ENCODE data around the gene HPCAL4.
A peak's percentile ranks its signal among the peaks of the same experiment; 100 is the strongest.

Gene HPCAL4

DNA sequence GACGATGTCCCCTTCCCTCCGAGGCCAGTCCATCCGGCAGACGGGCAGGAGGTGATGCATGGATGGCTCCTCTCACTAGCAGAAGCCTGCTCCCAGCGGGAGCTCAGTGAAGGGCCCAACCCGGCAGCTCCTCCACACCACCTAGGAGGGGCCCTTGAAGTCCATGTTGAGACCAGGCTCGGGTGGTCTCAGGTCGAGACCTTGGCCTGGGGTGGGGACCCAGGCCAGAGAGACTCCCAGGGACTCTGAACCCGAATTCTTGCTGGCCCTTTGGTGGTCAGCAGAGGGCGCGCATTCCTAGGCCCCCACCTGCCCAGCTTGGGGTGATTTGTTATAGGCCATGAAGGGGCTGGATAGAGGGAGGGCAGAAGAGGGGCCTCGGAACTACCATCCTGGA, 18.7 kb downstream of the HPCAL4 start:
- peak overlapping the region; percentile 58 for H3K4me3 ChIP-seq (ENCODE audit: low read length)
- H3K27me3 ChIP-seq (ENCODE audit: control insufficient read depth, insufficient read depth, low read length), result peaks cover 96% of the 10 kb centered on the region
- no peaks in the 10 kb centered on the region for H3K9me3 ChIP-seq (ENCODE audit: control insufficient read depth, low read depth, low read length)
- no peak overlapping the region for H3K9ac ChIP-seq (ENCODE audit: low read length)
- no peak overlapping the region for H3K27ac ChIP-seq (ENCODE audit: low read length)
- H3K36me3 ChIP-seq (ENCODE audit: control insufficient read depth, low read depth, low read length), result no peaks in the 10 kb centered on the region
- H3K4me1 ChIP-seq (ENCODE audit: control insufficient read depth, low read depth, low read length), result no peaks in the 10 kb centered on the region

DNA sequence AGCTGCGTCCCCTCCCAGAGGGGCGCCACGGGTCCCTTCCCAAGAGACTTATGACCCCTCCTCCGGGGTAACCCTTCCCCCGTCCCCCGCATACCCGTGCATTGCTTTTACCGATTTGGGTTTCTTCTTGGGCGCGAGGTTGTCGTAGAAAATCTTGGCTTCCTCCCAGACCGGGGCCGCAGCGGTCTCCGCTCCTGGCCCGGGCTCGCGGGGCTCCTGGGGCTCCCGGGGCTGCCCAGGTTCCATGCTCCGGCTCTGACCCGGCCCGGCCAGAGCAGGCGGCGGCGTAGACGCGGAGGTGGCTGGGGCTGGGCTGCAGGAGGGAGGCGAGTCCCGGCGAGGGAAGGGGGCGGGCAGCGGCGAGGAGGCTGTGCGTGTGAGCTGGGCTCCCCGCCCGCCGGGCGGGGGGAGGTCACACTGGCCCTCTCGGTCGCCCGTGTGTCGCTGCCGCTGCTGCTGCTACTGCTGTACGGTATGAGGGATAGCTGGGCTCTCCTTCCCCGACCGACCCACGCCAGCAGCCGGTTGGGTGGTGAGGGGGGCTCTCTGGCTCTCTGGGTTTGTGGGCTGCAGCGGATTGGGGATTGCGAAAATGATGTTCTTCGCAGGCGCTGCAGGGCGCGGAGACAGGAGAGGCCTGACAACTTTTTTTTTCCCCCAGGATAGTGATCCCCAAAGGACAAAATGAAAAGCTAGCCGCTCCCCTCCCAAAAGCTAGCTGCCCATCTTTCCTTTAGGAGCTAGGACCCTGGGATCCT, 19.3 kb downstream of the HPCAL4 start, which contains the start of gene NT5C1A:
TSS of gene NT5C1A (minus strand) at position 315 of the 758 bp plus-strand sequence. CDS start at position 246, 69 bp downstream.
- no peak within 1 kb of the TSS for H3K27ac ChIP-seq (ENCODE audit: low read length)
- peak within 1 kb of the TSS; percentile 58 for H3K4me3 ChIP-seq (ENCODE audit: low read length)
- H3K27me3 ChIP-seq (ENCODE audit: control insufficient read depth, insufficient read depth, low read length), result peaks cover 94% of the 10 kb centered on the region

DNA sequence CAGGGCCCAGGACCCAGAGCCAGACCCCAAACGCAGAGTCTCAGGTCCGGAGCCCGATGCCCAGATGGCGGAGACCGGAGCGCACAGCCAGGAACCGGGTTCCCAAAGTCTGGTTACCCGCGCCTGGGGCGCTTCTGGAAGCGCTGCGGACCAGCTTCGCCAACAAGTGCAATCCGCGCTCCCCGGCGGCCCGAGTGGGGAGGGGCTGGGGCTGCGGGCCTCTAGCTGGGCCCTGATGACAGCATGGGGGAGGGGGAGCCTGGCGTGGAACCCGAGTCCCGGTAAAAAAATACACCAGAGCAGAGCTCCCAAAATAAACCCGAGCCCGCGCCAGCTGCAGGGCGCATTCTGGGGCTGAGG, 19.8 kb downstream of the HPCAL4 start:
- H3K4me3 ChIP-seq (ENCODE audit: low read length), result peak overlapping the region; percentile 58
- H3K27me3 ChIP-seq (ENCODE audit: control insufficient read depth, insufficient read depth, low read length), result peaks cover 94% of the 10 kb centered on the region

More for the DNA sequence above, 19.3 kb downstream of the HPCAL4 start, which contains the start of gene NT5C1A:
- H3K9me3 ChIP-seq (ENCODE audit: control insufficient read depth, low read depth, low read length), result no peaks in the 10 kb centered on the region
- H3K36me3 ChIP-seq (ENCODE audit: control insufficient read depth, low read depth, low read length), result no peaks in the 10 kb centered on the region
- no peak within 1 kb of the TSS for H3K9ac ChIP-seq (ENCODE audit: low read length)
- H3K4me1 ChIP-seq (ENCODE audit: control insufficient read depth, low read depth, low read length), result no peaks in the 10 kb centered on the region

DNA sequence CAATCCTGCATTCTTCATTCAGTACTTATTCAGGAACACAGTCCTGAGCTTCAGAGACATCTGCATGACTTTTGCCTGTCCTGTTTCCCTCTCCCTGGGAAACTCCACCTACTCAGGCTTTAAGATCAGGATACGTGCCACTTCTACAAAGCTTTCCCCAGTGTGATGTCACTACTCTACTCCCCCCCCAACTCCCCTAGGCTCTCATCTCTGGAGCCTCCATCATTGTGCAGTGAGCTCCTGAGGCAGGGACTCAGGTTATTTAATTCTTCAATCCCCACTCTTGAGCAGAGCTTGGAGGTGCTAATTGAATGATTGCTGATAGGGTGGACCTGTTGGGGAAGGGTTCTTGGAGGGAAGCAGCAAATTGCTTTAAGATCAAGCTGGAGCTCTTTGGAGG, 20.5 kb downstream of the HPCAL4 start:
- Histone ChIP-seq H3K27me3 (ENCODE audit: control insufficient read depth, insufficient read depth, low read length) (peaks cover 97% of the 10 kb centered on the region), H3K9ac (ENCODE audit: low read length) (no peak overlapping the region), H3K27ac (ENCODE audit: low read length) (no peak overlapping the region), H3K4me1 (ENCODE audit: control insufficient read depth, low read depth, low read length) (no peaks in the 10 kb centered on the region), H3K9me3 (ENCODE audit: control insufficient read depth, low read depth, low read length) (no peaks in the 10 kb centered on the region), H3K4me3 (ENCODE audit: low read length) (no peak overlapping the region), H3K36me3 (ENCODE audit: control insufficient read depth, low read depth, low read length) (no peaks in the 10 kb centered on the region)

More for the DNA sequence above, 19.8 kb downstream of the HPCAL4 start:
- Histone ChIP-seq H3K9me3 (ENCODE audit: control insufficient read depth, low read depth, low read length) (no peaks in the 10 kb centered on the region), H3K27ac (ENCODE audit: low read length) (no peak overlapping the region), H3K9ac (ENCODE audit: low read length) (no peak overlapping the region), H3K36me3 (ENCODE audit: control insufficient read depth, low read depth, low read length) (no peaks in the 10 kb centered on the region), H3K4me1 (ENCODE audit: control insufficient read depth, low read depth, low read length) (no peaks in the 10 kb centered on the region)

DNA sequence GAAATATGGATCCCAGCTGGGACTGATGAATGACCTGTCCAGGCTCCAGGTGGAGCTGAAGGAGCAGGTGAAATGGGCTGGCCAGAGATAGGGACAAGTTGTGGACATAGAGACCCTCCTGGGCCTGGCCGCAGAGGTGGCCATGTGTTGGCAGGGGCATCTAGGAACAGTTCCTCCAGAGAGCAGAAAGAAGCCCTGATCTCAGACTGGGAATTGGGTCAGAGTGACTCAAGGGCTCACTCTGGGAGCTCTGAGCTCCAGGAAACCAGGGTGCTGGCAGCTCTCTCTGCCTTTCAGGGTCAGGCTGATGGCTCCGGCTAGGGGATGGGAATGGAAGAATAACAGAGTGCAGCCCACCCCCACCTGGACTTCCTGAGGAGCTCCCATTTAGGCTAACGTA, 22.3 kb downstream of the HPCAL4 start:
- Histone ChIP-seq H3K36me3 (ENCODE audit: control insufficient read depth, low read depth, low read length) (no peaks in the 10 kb centered on the region), H3K27me3 (ENCODE audit: control insufficient read depth, insufficient read depth, low read length) (peaks cover 87% of the 10 kb centered on the region), H3K4me3 (ENCODE audit: low read length) (no peak overlapping the region), H3K9ac (ENCODE audit: low read length) (no peak overlapping the region), H3K27ac (ENCODE audit: low read length) (no peak overlapping the region), H3K9me3 (ENCODE audit: control insufficient read depth, low read depth, low read length) (no peaks in the 10 kb centered on the region), H3K4me1 (ENCODE audit: control insufficient read depth, low read depth, low read length) (no peaks in the 10 kb centered on the region)

DNA sequence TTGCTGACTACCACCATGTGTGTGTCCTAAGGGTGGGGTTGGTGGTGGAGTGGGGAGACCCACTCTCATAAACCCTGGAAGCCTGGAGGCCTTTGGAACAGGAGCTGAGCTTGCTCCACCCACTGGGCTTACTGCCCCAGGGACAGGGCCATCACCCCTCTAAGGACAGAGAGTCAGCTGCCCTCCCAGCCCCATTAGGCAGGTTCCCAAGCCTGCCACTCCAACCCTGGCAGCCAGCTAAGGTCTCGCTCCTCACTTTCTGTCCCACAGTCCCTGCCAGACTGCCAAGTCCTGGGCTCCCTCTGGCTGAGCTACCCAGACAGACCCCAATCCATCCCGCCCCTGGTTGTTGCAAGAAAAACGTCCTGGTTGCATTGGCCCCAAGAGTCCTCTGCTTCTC, 23.1 kb downstream of the HPCAL4 start:
- no peaks in the 10 kb centered on the region for H3K36me3 ChIP-seq (ENCODE audit: control insufficient read depth, low read depth, low read length)

DNA sequence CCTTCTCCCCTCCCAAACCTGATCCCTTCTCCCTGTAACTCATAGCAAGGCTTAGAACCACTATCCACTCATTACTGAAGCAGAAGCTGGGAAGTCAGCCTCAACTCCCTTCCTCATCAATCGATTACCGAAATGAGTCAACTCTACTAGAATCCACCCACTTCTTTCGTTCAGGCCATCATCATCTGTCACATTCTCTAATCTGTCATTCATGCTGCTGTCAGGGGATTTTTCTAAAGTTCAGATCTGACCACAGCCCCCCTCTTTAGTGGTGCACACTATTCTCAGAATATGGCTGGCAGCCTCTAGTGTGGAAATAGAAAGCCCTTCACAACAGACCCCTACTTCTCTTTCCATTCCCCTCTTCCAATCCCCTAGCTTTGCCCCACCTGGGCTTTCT, 24.5 kb downstream of the HPCAL4 start:
- Histone ChIP-seq H3K27ac (ENCODE audit: low read length) (no peak overlapping the region), H3K9ac (ENCODE audit: low read length) (no peak overlapping the region), H3K9me3 (ENCODE audit: control insufficient read depth, low read depth, low read length) (no peaks in the 10 kb centered on the region), H3K4me1 (ENCODE audit: control insufficient read depth, low read depth, low read length) (no peaks in the 10 kb centered on the region), H3K27me3 (ENCODE audit: control insufficient read depth, insufficient read depth, low read length) (peaks cover 79% of the 10 kb centered on the region), H3K4me3 (ENCODE audit: low read length) (no peak overlapping the region), H3K36me3 (ENCODE audit: control insufficient read depth, low read depth, low read length) (no peaks in the 10 kb centered on the region)

More for the DNA sequence above, 23.1 kb downstream of the HPCAL4 start:
- Histone ChIP-seq H3K9me3 (ENCODE audit: control insufficient read depth, low read depth, low read length) (no peaks in the 10 kb centered on the region), H3K27me3 (ENCODE audit: control insufficient read depth, insufficient read depth, low read length) (peaks cover 79% of the 10 kb centered on the region), H3K9ac (ENCODE audit: low read length) (no peak overlapping the region), H3K27ac (ENCODE audit: low read length) (no peak overlapping the region), H3K4me3 (ENCODE audit: low read length) (no peak overlapping the region), H3K4me1 (ENCODE audit: control insufficient read depth, low read depth, low read length) (no peaks in the 10 kb centered on the region)

DNA sequence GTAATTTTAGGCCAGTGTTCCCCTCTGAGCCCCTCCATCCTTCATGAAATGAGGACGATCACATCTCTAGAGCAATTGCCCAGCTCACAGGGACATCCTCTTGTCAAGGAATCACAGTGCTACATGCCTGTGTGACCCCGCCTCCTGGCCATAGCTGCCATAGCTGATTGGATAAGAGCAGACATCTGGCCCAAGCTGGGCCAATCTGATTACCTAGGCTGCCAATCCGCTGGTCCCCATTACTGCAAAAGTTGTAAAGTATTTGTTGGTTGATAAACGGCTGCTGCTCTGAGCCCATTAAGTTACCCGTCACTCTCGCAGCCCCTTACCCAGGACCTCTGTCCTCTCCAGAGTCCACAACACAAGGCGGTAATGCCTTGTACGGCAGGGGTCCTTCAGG, 27.7 kb downstream of the HPCAL4 start:
- Histone ChIP-seq H3K27ac (ENCODE audit: low read length) (no peak overlapping the region), H3K9ac (ENCODE audit: low read length) (no peak overlapping the region), H3K36me3 (ENCODE audit: control insufficient read depth, low read depth, low read length) (no peaks in the 10 kb centered on the region), H3K27me3 (ENCODE audit: control insufficient read depth, insufficient read depth, low read length) (peaks cover 77% of the 10 kb centered on the region), H3K4me3 (ENCODE audit: low read length) (no peak overlapping the region), H3K9me3 (ENCODE audit: control insufficient read depth, low read depth, low read length) (no peaks in the 10 kb centered on the region), H3K4me1 (ENCODE audit: control insufficient read depth, low read depth, low read length) (no peaks in the 10 kb centered on the region)

DNA sequence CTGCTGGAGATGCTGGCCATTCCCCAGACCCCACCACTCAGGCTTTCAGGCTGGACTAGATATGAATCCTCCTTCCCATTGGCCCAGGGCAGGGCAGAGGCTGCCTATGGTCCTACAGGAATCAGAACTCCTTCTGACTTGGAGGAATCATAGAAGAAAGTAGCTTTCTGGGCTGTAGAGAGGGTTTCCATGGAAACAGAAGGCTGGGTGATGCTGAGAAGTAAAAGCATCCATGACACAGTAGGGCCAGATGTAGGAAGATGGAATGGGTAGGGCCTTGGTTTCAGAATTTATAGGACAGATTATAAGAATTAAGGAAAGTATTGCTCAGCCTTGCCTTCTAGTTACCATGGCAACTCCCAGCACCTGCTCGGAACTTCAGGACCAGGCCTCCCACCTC, 28.4 kb downstream of the HPCAL4 start:
- H3K36me3 ChIP-seq (ENCODE audit: control insufficient read depth, low read depth, low read length), result no peaks in the 10 kb centered on the region
- H3K27ac ChIP-seq (ENCODE audit: low read length), result no peak overlapping the region
- H3K9me3 ChIP-seq (ENCODE audit: control insufficient read depth, low read depth, low read length), result no peaks in the 10 kb centered on the region
- H3K4me3 ChIP-seq (ENCODE audit: low read length), result no peak overlapping the region
- H3K4me1 ChIP-seq (ENCODE audit: control insufficient read depth, low read depth, low read length), result no peaks in the 10 kb centered on the region
- no peak overlapping the region for H3K9ac ChIP-seq (ENCODE audit: low read length)
- peaks cover 72% of the 10 kb centered on the region for H3K27me3 ChIP-seq (ENCODE audit: control insufficient read depth, insufficient read depth, low read length)

DNA sequence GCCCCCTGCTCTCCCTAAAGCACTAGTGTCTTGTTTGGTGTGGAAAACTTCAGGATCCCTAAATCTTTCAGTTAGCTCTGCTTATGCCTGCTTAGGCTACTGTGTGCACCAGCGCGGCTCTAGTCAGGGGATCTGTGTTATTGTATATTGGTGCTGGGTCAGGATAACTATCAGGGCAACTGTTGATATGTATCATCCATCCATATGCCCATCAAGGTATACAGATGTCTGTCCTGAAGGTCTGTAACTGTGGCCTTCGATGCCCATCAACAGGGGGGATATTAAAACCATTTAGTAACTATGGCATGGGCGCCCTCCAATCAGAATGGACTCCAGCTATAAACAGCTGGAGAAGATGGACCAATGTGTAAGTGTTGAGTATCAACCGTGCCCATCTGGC, 31.7 kb downstream of the HPCAL4 start:
- Histone ChIP-seq H3K4me1 (ENCODE audit: control insufficient read depth, low read depth, low read length) (no peaks in the 10 kb centered on the region), H3K9me3 (ENCODE audit: control insufficient read depth, low read depth, low read length) (no peaks in the 10 kb centered on the region), H3K27me3 (ENCODE audit: control insufficient read depth, insufficient read depth, low read length) (peaks cover 59% of the 10 kb centered on the region), H3K4me3 (ENCODE audit: low read length) (no peak overlapping the region), H3K27ac (ENCODE audit: low read length) (no peak overlapping the region), H3K36me3 (ENCODE audit: control insufficient read depth, low read depth, low read length) (no peaks in the 10 kb centered on the region), H3K9ac (ENCODE audit: low read length) (no peak overlapping the region)

DNA sequence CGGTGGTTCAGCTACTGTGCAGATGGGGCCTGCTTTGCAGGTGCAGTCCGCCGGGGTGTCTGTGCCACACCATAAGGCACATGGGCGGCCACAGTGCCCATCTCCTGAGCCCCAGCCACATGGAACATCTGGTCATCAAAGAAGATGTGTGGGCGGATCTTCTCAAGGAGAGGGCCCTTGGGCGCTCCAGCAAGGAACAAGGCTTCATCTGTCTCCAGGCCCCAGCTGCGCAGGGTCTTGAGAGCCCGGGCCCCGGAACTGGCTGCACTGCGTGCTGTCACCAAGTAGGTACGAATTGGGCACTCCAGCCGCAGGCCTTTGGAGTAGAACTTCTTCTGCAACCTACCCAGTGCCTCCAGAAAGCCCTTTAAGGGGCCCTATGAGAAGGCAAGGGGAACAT, 32.1 kb downstream of the HPCAL4 start:
- no peaks in the 10 kb centered on the region for H3K4me1 ChIP-seq (ENCODE audit: control insufficient read depth, low read depth, low read length)
- H3K27ac ChIP-seq (ENCODE audit: low read length), result no peak overlapping the region
- peaks cover 63% of the 10 kb centered on the region for H3K27me3 ChIP-seq (ENCODE audit: control insufficient read depth, insufficient read depth, low read length)
- no peaks in the 10 kb centered on the region for H3K36me3 ChIP-seq (ENCODE audit: control insufficient read depth, low read depth, low read length)
- H3K9ac ChIP-seq (ENCODE audit: low read length), result no peak overlapping the region
- no peaks in the 10 kb centered on the region for H3K9me3 ChIP-seq (ENCODE audit: control insufficient read depth, low read depth, low read length)
- no peak overlapping the region for H3K4me3 ChIP-seq (ENCODE audit: low read length)

DNA sequence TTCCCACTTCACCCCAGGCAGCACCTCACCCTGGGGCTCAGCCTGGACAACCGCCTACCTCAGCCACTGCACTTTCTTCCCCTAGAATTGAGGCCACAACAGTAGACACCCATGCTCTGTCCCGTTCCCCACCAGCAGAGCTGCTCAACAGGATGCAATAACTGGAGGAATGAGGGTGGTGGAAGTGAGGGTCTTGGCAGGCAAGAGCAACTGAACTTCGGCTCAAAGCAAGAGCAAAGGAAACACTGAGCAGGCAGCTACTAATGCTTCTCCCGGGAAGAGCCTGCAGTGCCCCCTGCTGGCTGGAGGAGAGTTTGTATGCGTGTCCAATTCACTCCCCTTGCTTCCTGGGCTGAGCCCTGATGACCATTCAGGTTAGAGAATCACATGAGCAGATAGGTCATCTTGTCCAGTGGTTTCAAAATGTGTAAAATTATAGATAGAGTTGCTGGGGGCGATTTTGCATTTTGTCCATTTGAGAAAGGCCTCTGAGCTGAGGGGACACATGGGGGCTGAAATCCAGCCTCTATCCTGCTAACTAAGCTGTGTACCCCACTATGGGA, 33.2 kb downstream of the HPCAL4 start:
- H3K4me1 ChIP-seq (ENCODE audit: control insufficient read depth, low read depth, low read length), result no peaks in the 10 kb centered on the region
- H3K4me3 ChIP-seq (ENCODE audit: low read length), result no peak overlapping the region
- no peaks in the 10 kb centered on the region for H3K9me3 ChIP-seq (ENCODE audit: control insufficient read depth, low read depth, low read length)
- H3K27me3 ChIP-seq (ENCODE audit: control insufficient read depth, insufficient read depth, low read length), result peaks cover 68% of the 10 kb centered on the region
- H3K36me3 ChIP-seq (ENCODE audit: control insufficient read depth, low read depth, low read length), result no peaks in the 10 kb centered on the region
- H3K27ac ChIP-seq (ENCODE audit: low read length), result no peak overlapping the region
- no peak overlapping the region for H3K9ac ChIP-seq (ENCODE audit: low read length)
